HG03432 (cell line): Measurements from ENCODE around the gene GMDS.

Source experiments
- ATAC-seq: cut with Tn5 transposase; IDR thresholded peaks from one replicate; pipeline ENCODE4 v1.9.1; 2021; ENCODE audit warnings: mild to moderate bottlenecking, moderate library complexity; ENCODE audit not compliant: unreplicated experiment

The GMDS gene

DNA sequence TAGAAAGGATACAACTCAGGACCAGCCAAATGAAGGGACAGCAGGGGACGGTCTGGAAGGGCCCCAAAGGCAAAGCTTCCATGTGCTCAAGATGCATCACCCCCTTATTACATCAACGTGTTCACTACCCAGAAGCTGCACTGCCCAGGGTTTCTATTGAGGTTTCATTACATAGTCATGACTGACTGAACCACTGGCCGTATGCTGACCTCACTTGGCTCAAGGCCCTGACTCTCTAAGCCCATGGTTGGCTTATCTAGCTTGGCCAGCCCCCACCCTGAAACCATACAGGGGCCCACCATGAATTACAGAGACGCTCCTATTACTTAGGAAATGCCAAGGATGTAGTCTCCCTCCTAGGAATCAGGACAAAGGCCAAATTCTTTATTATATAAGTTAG, 456.3 kb downstream of the GMDS start:
- ATAC-seq, result no peak

- no peak for ATAC-seq
Measured at GRCh38 chr6:1787894-1788293, 457.5 kb downstream of the GMDS start.

GRCh38 chr6:1786455-1787453, 458.7 kb downstream of the GMDS start:
- no peak for ATAC-seq

DNA sequence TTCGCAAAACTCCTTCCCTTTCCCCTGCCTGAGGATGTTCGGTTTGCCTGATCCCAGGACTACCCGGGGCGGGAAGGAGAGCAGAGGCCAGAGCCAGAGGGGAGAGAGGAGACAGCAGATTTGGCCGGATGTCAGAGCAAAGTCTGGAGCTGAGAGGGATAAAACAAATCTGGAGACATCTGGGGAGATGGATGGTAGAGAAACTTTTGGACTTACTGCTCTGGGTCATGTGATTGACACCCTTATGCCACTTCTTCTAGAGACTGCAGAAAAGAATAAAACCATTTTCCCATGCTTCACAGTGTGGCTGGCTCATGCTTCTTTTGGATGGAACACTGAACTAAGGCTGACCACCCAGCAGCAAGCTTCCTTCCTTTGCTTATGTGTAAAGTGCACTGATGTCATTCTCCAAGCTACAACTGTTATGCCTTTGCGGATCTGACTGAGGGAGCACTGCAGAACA, 461.0 kb downstream of the GMDS start:
- ATAC-seq, result no peak

DNA sequence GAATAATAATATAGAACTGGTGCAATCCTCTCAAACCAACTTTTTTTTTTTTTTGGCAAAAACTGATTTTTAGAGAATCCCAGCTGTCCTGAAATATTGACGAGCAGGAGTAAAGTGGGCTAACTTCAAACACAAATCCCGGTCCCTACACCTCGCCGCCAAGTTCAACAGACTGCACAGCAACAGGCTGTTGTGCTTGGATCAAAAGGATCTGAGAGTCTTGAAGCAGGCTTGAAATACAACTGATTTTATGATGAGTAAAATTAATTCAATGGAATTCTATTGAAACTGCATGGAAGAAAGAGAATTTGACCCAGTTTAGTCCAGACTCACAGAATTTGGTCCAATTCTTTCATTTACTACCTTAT, 463.6 kb downstream of the GMDS start:
- ATAC-seq, result no peak

DNA sequence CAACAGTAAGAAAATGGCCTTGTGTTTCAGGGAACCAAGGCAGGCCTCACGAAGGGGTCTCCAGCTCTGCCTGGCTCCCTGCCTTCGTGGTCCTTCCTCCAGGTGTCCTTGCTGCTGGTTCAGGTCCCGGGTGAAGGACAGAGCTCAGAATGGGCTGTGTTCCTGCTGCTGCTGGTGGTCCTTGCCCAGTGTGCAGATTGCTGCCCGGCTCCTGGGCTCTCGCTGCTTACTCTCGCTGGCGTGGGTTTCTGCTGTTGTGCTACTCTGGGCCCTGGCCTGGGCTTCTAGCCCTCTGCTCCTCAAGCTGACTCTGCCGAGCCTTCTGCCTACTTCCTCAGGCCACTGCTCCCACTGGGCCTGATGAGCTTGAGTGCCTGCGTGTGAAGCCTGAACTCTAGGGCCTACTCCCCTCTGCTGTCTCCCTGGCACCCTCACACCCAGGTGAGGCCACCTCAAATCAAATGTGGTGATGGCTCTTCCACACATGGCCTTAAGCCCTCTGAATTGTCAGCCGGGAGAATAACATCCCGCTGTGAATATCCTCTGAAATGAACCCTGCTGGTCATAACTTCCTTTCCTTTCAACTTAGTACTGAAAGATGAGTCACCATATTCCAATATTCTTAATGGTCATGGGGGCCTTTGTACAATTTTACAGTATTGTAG, 464.1 kb downstream of the GMDS start:
- no peak for ATAC-seq

- no peak for ATAC-seq
Measured at GRCh38 chr6:1780251-1780867, 465.0 kb downstream of the GMDS start.

- ATAC-seq, result no peak
Measured at GRCh38 chr6:1778686-1779235, 466.6 kb downstream of the GMDS start.

DNA sequence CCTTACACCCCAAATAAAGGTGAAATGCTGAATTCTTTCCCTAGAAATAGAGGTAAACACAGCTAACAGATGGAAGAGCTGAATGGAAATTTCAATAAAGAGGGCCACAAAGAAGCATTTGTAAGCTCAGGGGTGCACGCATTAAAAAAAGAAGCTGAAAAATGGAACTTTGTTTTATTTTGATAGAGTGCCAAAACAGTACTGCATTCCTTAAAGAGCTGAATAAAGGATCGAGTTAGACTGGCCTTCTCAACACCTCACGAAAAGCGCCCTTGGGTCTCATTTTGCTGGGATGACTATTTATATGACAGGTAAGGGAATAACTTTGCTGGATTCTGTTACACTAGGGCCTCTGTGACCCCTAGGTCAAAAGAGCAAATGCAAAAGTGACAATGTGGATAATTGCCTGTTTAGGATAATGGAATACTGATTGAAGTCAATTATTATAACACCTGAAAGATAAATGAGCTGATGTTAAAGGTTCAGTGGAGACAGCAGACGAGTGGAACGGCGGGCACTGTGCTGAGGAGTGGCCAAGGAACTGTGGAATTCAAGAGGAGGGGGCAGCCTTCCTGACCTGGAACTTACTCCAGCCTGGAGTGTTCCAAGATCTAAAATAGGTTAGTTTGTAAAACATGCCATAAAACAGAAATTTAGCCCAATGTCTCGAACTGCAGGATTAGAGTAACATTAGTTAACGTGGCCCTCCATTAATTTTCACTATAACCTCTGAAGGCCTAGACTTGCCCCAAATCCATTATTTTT, 467.3 kb downstream of the GMDS start:
- no peak for ATAC-seq

- ATAC-seq, result no peak
Measured at GRCh38 chr6:1775441-1775840, 470.0 kb downstream of the GMDS start.

DNA sequence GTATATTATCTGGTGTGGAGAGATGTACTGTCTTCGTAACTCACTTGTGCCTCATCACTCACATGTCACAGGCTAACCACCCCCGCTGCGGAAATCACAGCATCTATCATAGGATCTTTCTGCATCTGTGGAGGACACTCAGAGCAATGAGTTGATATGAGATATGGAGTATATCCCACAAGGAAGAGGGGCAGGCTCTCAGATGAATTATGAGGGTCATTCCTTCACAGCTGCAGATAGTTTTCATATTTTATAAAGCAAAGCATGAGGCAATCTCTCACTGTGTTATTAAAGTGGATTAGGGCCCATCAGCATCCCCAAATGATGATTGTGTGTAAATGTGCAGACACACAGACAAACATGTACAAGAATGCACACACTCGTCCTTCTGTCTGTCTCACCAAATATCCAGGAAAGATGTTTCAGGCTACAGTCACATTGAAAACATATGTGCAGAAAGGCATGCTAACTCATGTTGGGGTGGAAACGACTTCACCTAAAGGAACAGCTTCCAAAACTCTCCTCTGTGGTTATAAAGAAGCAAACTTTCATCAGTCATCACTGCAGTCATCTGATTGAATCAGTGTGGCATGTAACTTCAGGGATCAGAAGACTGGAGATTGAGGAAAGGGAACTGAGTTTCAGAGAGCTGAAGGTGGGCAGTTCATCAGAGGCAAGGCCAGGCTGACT, 471.0 kb downstream of the GMDS start:
- no peak for ATAC-seq

DNA sequence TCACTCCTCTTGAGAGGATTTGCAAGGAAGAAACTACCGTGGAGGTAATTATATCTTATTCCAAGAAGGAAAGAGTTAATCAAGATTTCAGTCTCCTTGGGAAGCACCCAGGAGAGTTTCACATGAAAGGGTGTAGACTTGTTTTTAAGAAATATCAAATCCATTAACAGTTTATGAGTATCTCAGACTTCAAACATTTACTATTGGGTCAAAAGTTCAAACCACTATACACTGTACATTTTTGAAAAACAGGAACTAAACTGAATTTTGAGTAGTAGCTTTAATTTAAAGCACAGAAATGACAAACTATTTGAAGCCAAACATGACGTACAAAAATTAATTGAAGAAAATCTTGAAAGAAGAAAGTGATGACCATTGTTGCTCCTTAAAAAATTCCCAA, 471.7 kb downstream of the GMDS start:
- no peak for ATAC-seq

GRCh38 chr6:1770968-1771723, 474.3 kb downstream of the GMDS start:
- no peak for ATAC-seq

DNA sequence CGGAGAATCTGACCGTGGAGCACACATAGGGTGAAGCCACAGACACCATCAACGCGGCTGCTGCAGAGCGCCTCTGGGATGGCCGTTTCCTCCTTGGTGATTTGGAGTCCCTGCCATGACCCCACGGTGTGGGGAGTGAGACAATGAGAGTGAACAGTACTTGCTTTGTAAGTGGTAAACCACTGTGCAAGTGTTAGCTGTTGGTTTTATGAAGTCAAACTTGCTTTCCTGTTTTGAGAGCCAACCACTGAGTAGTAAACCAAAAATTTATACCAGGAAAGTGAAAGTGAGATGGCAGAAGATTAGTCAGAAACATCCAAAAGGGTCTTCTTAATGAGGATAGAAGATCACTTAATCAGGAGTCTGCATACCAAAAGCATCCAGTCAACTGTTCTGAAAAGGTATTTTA, 475.0 kb downstream of the GMDS start:
- no peak for ATAC-seq

- ATAC-seq, result no peak
Measured at GRCh38 chr6:1767481-1768246, 477.7 kb downstream of the GMDS start.

DNA sequence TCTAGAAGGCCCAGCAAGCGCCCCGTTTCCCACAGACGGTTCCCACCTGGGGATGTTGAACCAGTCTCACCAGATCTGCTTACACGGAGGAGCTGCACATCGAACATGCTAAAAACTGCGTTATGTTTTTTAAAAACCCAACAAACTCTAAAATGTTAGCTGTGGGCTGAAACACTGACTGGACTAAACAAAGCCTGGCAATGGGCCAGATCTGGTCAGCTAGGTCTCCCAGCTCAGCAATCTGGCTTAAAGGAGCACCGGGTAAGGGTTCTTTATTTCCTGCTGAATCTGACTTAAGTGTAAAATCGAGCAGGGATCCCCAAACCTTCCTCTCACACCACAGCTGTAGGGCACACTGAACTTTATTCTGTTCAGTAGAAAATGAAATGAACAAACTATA, 478.8 kb downstream of the GMDS start:
- ATAC-seq, result no peak

- no peak for ATAC-seq
Measured at GRCh38 chr6:1765160-1765903, 480.1 kb downstream of the GMDS start.
